DND-41 (cell line): ENCODE results near the gene SLC6A9.

ENCODE experiments used
- EZH2 ChIP-seq: IDR thresholded peaks from 3 replicates; pipeline ENCODE4 v1.6.1; 2012; ENCODE audit warnings: borderline replicate concordance, low read depth, mild to moderate bottlenecking, moderate library complexity, low read length, inconsistent platforms; ENCODE audit not compliant: severe bottlenecking
- TF ChIP-seq, protein P1 (sequence below): IDR thresholded peaks from 2 replicates; pipeline ENCODE4 v1.5.1; 2012; ENCODE audit warnings: borderline replicate concordance, low read length, moderate library complexity, mild to moderate bottlenecking; ENCODE audit not compliant: poor library complexity, severe bottlenecking; ENCODE audit errors: extremely low read depth

DNA sequence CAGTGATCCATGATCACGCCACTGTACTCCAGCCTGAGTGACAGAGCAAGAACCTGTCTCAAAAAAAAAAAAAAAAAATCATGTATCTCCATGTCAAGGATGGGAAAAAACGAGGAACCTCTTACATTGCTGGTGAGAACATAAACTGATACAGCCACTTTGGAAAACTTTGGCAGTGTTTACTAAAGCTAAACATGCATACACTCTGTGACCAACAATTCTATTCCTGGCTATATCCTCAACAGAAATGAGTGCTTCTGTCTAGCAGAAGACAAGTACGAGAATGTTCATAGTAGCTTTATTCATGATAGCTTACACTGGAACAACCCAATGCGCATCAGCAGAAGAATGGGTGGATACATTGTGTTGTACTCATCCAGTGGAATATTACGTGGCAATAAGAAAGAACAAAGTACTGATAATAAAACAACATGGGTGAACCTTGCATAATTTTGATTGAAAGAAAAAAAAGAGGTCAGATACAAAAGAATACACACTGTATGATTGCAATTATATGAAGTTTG, 31.5 kb upstream of the SLC6A9 start:
- TF ChIP-seq, protein P1, sequence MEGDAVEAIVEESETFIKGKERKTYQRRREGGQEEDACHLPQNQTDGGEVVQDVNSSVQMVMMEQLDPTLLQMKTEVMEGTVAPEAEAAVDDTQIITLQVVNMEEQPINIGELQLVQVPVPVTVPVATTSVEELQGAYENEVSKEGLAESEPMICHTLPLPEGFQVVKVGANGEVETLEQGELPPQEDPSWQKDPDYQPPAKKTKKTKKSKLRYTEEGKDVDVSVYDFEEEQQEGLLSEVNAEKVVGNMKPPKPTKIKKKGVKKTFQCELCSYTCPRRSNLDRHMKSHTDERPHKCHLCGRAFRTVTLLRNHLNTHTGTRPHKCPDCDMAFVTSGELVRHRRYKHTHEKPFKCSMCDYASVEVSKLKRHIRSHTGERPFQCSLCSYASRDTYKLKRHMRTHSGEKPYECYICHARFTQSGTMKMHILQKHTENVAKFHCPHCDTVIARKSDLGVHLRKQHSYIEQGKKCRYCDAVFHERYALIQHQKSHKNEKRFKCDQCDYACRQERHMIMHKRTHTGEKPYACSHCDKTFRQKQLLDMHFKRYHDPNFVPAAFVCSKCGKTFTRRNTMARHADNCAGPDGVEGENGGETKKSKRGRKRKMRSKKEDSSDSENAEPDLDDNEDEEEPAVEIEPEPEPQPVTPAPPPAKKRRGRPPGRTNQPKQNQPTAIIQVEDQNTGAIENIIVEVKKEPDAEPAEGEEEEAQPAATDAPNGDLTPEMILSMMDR, result no peak
- TF ChIP-seq EZH2, result no peak
